Activated T-cell treated with anti-CD3 and anti-CD28 coated beads, Interleukin-2, amount 50 U/mL, for 48 hours (primary cell): Measurements from ENCODE around the gene GRM7.
"Not testable (repeated sequence)": the region's sequence is repeated elsewhere in the genome, so short reads cannot be mapped to it uniquely, and the experiment has no call there.

Source experiments
- DNase-seq, 2 experiments: peaks; one replicate each; pipeline ENCODE4 v3.0.0-alpha.2; 2020

GRM7 gene

GRCh38 chr3:6860954-6861624 is at the start of gene GRM7:
TSS of gene GRM7 (plus strand) at chr3:6861115.
- no peak for DNase-seq

- no peak for DNase-seq
Observed at GRCh38 chr3:6821411-6821810, 39.5 kb upstream of the GRM7 start.

- no peak for DNase-seq
Observed at GRCh38 chr3:6825524-6825923, 35.4 kb upstream of the GRM7 start.

GRCh38 chr3:6827453-6827852 is 33.5 kb upstream of the GRM7 start:
- no peak for DNase-seq

- no peak for DNase-seq
Observed at GRCh38 chr3:6844723-6845122, 16.2 kb upstream of the GRM7 start.

- DNase-seq: no peak
Observed at GRCh38 chr3:6854184-6854583, 6.7 kb upstream of the GRM7 start.

GRCh38 chr3:6857510-6857909 is 3.4 kb upstream of the GRM7 start:
- no peak for DNase-seq

GRCh38 chr3:6860149-6860953 is 564 bp upstream of the GRM7 start:
- DNase-seq: no peak

GRCh38 chr3:6861625-6862000 is 698 bp downstream of the GRM7 start:
- DNase-seq: no peak

GRCh38 chr3:6862041-6862879 is 1.3 kb downstream of the GRM7 start:
- no peak for DNase-seq

GRCh38 chr3:6862880-6863195 is 1.9 kb downstream of the GRM7 start:
- no peak for DNase-seq

GRCh38 chr3:6867269-6867668 is 6.4 kb downstream of the GRM7 start:
- no peak for DNase-seq

GRCh38 chr3:6878731-6879130 is 17.8 kb downstream of the GRM7 start:
- no peak for DNase-seq

- DNase-seq: no peak
Observed at GRCh38 chr3:6912240-6912639, 51.3 kb downstream of the GRM7 start.

GRCh38 chr3:6915898-6916297 is 55.0 kb downstream of the GRM7 start:
- no peak for DNase-seq

- DNase-seq: no peak
Observed at GRCh38 chr3:6921066-6921465, 60.2 kb downstream of the GRM7 start.

GRCh38 chr3:6921876-6922275 is 61.0 kb downstream of the GRM7 start:
- no peak for DNase-seq

GRCh38 chr3:6928064-6928463 is 67.1 kb downstream of the GRM7 start:
- DNase-seq: no peak

- no peak for DNase-seq
Observed at GRCh38 chr3:6929918-6930317, 69.0 kb downstream of the GRM7 start.

- not testable (repeated sequence) for DNase-seq
Observed at GRCh38 chr3:6935418-6935817, 74.5 kb downstream of the GRM7 start.

GRCh38 chr3:6935970-6936369 is 75.1 kb downstream of the GRM7 start:
- DNase-seq: no peak

GRCh38 chr3:6962801-6963200 is 101.9 kb downstream of the GRM7 start:
- DNase-seq: no peak

GRCh38 chr3:6965881-6966280 is 105.0 kb downstream of the GRM7 start:
- DNase-seq: no peak

GRCh38 chr3:6971933-6972332 is 111.0 kb downstream of the GRM7 start:
- DNase-seq: no peak
